Measurements from ENCODE around the gene NRARP. TPM values are rescaled to one million over a fixed set of nuclear protein-coding genes. Genes with fewer than 3 reads are reported as not detected.

Gene NRARP
- total and polyA plus RNA-seq, 2 donors (not counting 1 experiment from before 2014, with no cell fraction given), result 5.7 to 11.5 TPM

DNA sequence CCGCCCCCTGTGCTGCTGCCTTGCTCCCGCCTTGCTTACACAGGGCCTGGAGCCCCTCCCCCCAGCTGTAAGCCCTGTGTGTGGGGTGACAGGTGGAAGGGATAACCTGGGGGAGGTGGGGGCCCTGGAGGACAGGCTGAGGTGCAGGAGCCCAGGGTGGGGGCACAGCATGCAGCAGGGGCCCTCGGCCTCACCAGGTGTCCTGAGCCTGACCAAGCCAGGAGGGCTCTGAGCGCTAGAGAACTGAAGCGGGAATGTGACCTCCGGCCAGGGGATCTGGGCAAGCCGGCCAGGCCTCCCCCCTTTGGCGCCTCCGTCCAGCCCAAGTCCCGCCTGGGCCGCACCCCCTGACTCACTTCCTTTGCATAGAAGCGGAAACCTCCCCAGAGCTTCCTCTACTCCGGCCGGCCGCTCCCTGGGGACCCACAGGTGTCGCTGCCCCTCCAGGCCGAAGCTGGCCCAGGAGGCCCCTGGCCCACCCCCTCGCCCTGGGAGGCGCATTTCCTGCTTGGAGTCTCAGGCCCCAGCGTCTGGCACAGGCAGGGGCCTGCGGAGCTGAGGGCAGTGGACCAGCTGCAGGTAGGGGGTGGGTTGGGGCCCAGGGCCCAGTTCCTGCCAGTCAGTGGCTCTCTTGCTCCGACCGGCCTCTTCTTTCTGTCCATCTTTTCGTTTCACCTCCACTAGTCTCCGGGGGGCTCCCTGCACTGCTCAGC is 24.6 kb downstream of the NRARP start, which contains the start of gene TOR4A:
TSS of gene TOR4A (plus strand) at position 398 of the 713 bp plus-strand sequence. CDS start 964 bp downstream, outside the sequence.
- peak; percentile 75 for DNase-seq
- Mint-ChIP-seq H3K27ac (peak within 1 kb of the TSS; percentile 93), H3K4me3 (peak within 1 kb of the TSS; percentile 90), H3K27me3 (no peaks in the 10 kb centered on the region), H3K4me1 (peaks cover 44% of the 10 kb centered on the region), H3K9me3 (ENCODE audit: insufficient read depth) (no peaks in the 10 kb centered on the region)
- Histone ChIP-seq H3K4me1 (ENCODE audit: control insufficient read depth in 2 of 2, insufficient read depth in 2 of 2, low read length in 2 of 2) (peaks cover 32 to 59% of the 10 kb centered on the region in 2 donors), H3K79me2 (ENCODE audit: control insufficient read depth, insufficient read depth, low read length) (peaks cover 31% of the 10 kb centered on the region), H3K4me2 (replicated peaks; ENCODE audit: low read depth, low read length, poor library complexity, severe bottlenecking) (peak within 1 kb of the TSS; percentile 100), H3K27ac (ENCODE audit: low read length in 2 of 2) (peak within 1 kb of the TSS; percentile 76 to 79), H3K27me3 (replicated peaks in 1 of 4; ENCODE audit: control extremely low read depth in 1 of 4, control insufficient read depth in 3 of 4, insufficient read depth in 4 of 4, low read length in 3 of 4) (no peaks in the 10 kb centered on the region), H3K9ac (ENCODE audit: low read length) (peak within 1 kb of the TSS; percentile 83), H4K20me1 (ENCODE audit: control insufficient read depth, insufficient read depth, low read length, poor library complexity, severe bottlenecking) (peaks cover 25% of the 10 kb centered on the region), H3K4me3 (ENCODE audit: control extremely low read depth in 1 of 5, extremely low read depth in 1 of 5, insufficient read depth in 1 of 5, low read depth in 2 of 5, low read length in 4 of 5) (peak within 1 kb of the TSS; percentile 12 to 88 (median 82)), H3K36me3 (replicated peaks in 1 of 2; ENCODE audit: control extremely low read depth in 1 of 2, control insufficient read depth in 1 of 2, extremely low read depth in 1 of 2, insufficient read depth in 2 of 2, low read length in 1 of 2) (peaks cover 0 to 9% of the 10 kb centered on the region in 2 experiments), H2AFZ (ENCODE audit: insufficient read depth, low read depth, low read length, poor library complexity, severe bottlenecking) (peak within 1 kb of the TSS; percentile 65), H3K9me3 (ENCODE audit: control extremely low read depth in 1 of 3, control insufficient read depth in 2 of 3, insufficient read depth in 1 of 3, low read length in 2 of 3) (no peaks in the 10 kb centered on the region)
- intact Hi-C loops (cut with micrococcal nuclease), result loop anchor here (1.0 kb wide), 1 partner anchor 22 kb away; the partner anchor contains the start of gene NELFB
- CTCF ChIA-PET, result interaction anchor here (0.7 to 1.9 kb wide), 8 partner anchors 8 to 148 kb away, joined by 3 to 7 read pairs (median 3); no protein-coding TSS in a partner anchor
- ATAC-seq (ENCODE audit: low read depth), result peak; percentile 77
- TF ChIP-seq, protein P1, sequence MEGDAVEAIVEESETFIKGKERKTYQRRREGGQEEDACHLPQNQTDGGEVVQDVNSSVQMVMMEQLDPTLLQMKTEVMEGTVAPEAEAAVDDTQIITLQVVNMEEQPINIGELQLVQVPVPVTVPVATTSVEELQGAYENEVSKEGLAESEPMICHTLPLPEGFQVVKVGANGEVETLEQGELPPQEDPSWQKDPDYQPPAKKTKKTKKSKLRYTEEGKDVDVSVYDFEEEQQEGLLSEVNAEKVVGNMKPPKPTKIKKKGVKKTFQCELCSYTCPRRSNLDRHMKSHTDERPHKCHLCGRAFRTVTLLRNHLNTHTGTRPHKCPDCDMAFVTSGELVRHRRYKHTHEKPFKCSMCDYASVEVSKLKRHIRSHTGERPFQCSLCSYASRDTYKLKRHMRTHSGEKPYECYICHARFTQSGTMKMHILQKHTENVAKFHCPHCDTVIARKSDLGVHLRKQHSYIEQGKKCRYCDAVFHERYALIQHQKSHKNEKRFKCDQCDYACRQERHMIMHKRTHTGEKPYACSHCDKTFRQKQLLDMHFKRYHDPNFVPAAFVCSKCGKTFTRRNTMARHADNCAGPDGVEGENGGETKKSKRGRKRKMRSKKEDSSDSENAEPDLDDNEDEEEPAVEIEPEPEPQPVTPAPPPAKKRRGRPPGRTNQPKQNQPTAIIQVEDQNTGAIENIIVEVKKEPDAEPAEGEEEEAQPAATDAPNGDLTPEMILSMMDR (IDR thresholded peaks at IDR 0.05), result no peak
- no peak for TF ChIP-seq EZH2 (IDR thresholded peaks at IDR 0.05; ENCODE audit: borderline replicate concordance, insufficient read depth, low read depth, low read length, poor library complexity, severe bottlenecking)
- 2% methylated on average over 21 of the region's 25 CpGs for WGBS (ENCODE audit: insufficient coverage)
- POLR2A ChIA-PET, result interaction anchor here (0.6 to 1.5 kb wide), 8 partner anchors 9 to 150 kb away, joined by 3 to 7 read pairs (median 4); partner anchors contain the start of genes ANAPC2, EXD3, NOXA1 and SSNA1
